ENCODE results near the gene ELMO1. TPM values are rescaled to one million over a fixed set of nuclear protein-coding genes. Genes with fewer than 3 reads are reported as not detected.

Gene ELMO1
- total and polyA plus RNA-seq, 8 donors = 18.2 to 55.3 (median 45.6) TPM

GRCh38 chr7:37289367-37289766 is 159.3 kb downstream of the ELMO1 start:
- TF ChIP-seq CTCF (IDR thresholded peaks at IDR 0.05) = no peak

GRCh38 chr7:37287131-37287855 is 161.4 kb downstream of the ELMO1 start:
- Histone ChIP-seq H3K4me1 (peaks cover 27 to 65% of the 10 kb centered on the region in 2 donors), H3K9me3 (no peaks in the 10 kb centered on the region), H3K27ac (no peak overlapping the region), H3K27me3 (no peaks in the 10 kb centered on the region), H3K4me3 (no peak overlapping the region), H3K36me3 (no peaks in the 10 kb centered on the region)
- DNase-seq = peak in 2 of 4 donors; percentile 56 to 80
- no peak for TF ChIP-seq CTCF (IDR thresholded peaks at IDR 0.05)
- intact Hi-C loops (cut with DNase I) = no loop called here
- no peak for ATAC-seq

More at GRCh38 chr7:37289367-37289766, 159.3 kb downstream of the ELMO1 start:
- Histone ChIP-seq H3K27ac (peak overlapping the region in 1 of 2 donors; percentile 37), H3K4me1 (peaks cover 20 to 53% of the 10 kb centered on the region in 2 donors), H3K4me3 (no peak overlapping the region), H3K9me3 (no peaks in the 10 kb centered on the region), H3K27me3 (no peaks in the 10 kb centered on the region), H3K36me3 (no peaks in the 10 kb centered on the region)
- intact Hi-C loops (cut with DNase I) = no loop called here
- ATAC-seq (no peak), DNase-seq (no peak)

- Histone ChIP-seq H3K36me3 (no peaks in the 10 kb centered on the region), H3K4me3 (no peak overlapping the region), H3K27ac (peak overlapping the region in 1 of 2 donors; percentile 51), H3K4me1 (peaks cover 27 to 65% of the 10 kb centered on the region in 2 donors), H3K27me3 (no peaks in the 10 kb centered on the region), H3K9me3 (no peaks in the 10 kb centered on the region)
- intact Hi-C loops (cut with DNase I) = no loop called here
- DNase-seq (no peak), ATAC-seq (no peak)
- no peak for TF ChIP-seq CTCF (IDR thresholded peaks at IDR 0.05)
Observed at GRCh38 chr7:37286454-37286832, 162.2 kb downstream of the ELMO1 start.

GRCh38 chr7:37285706-37286453 is 162.8 kb downstream of the ELMO1 start:
- no peak for TF ChIP-seq CTCF (IDR thresholded peaks at IDR 0.05)
- intact Hi-C loops (cut with DNase I) = no loop called here
- H3K4me1 ChIP-seq = peaks cover 27 to 60% of the 10 kb centered on the region in 2 donors
- no peaks in the 10 kb centered on the region for H3K36me3 ChIP-seq
- no peak overlapping the region for H3K4me3 ChIP-seq
- H3K27me3 ChIP-seq = no peaks in the 10 kb centered on the region
- ATAC-seq (peak; percentile 31), DNase-seq (no peak)
- no peaks in the 10 kb centered on the region for H3K9me3 ChIP-seq
- peak overlapping the region in 1 of 2 donors; percentile 51 for H3K27ac ChIP-seq

GRCh38 chr7:37284805-37285231 is 163.8 kb downstream of the ELMO1 start:
- no peak overlapping the region for H3K27ac ChIP-seq
- no peak overlapping the region for H3K4me3 ChIP-seq
- H3K4me1 ChIP-seq = peaks cover 27 to 49% of the 10 kb centered on the region in 2 donors
- H3K9me3 ChIP-seq = no peaks in the 10 kb centered on the region
- intact Hi-C loops (cut with DNase I) = no loop called here
- H3K27me3 ChIP-seq = no peaks in the 10 kb centered on the region
- DNase-seq (peak in 2 of 4 donors; percentile 38 to 58), ATAC-seq (peak; percentile 85)
- peak; percentile 72 to 77 for TF ChIP-seq CTCF (IDR thresholded peaks at IDR 0.05)
- no peaks in the 10 kb centered on the region for H3K36me3 ChIP-seq

Data from left lung (tissue), 10 donors.